ENCODE data around the gene TMEM212.
A peak's percentile ranks its signal among the peaks of the same experiment; 100 is the strongest.

Gene TMEM212

DNA sequence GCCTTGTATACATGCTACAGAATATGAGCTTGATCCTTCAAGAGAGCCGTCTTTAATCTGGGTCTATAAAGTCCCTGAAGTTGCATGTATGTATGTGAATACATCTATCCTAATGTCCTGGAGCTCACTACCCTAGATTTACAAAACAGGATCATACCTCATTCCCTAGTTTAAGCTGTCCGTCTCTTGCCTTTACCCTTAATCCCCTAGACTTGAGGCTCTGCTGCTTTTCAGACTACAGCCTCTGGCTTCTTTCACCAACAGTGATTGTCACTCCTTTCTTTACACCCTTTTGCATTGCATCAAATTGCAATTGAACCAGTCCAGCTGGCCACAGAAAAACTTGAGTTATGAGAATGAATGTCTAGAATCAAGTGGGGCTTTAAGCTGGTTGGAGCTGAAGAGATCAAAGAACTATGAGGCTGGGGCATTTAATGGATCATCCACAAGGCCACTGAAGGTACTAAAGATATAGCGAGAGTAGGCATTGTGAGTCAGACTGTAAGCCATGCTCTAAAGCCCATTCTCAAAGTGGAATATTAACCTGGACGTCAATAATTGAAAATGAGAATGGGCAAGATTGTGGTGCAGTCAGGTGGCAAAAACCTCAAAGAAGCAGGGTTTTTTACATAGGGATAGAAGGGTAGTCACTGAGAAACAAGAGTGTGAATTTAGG, 20.6 kb upstream of the TMEM212 start:
- Mint-ChIP-seq H3K36me3 (no peaks in the 10 kb centered on the region), H3K27ac (no peak overlapping the region), H3K9me3 (no peaks in the 10 kb centered on the region), H3K4me1 (no peaks in the 10 kb centered on the region), H3K4me3 (no peak overlapping the region), H3K27me3 (peaks cover 5 to 12% of the 10 kb centered on the region in 2 donors)
- no peak for ATAC-seq (replicated peaks)
- DNase-seq = no peak

DNA sequence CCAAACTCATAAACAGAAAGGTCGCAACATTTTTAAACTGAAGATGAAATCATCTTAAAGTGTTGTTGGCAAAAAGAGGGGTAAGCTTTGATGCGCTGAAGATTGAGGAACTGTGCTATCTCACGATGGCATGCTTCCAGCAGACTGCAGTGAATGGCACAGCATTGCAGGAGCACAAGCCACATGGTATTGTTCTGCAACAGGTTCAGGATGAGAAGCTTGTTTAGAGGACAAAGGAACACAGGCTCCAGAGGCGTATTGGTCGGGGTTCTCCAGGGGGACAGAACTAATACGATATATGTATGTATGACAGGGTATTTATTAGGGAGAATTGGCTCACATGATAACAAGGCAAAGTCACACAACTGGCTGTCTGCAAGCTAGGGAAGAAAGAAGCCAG, 19.0 kb upstream of the TMEM212 start:
- Mint-ChIP-seq H3K9me3 (no peaks in the 10 kb centered on the region), H3K4me3 (no peak overlapping the region), H3K27me3 (peaks cover 5 to 16% of the 10 kb centered on the region in 2 donors), H3K36me3 (no peaks in the 10 kb centered on the region), H3K27ac (no peak overlapping the region), H3K4me1 (no peaks in the 10 kb centered on the region)
- ATAC-seq (replicated peaks) (no peak), DNase-seq (no peak)

DNA sequence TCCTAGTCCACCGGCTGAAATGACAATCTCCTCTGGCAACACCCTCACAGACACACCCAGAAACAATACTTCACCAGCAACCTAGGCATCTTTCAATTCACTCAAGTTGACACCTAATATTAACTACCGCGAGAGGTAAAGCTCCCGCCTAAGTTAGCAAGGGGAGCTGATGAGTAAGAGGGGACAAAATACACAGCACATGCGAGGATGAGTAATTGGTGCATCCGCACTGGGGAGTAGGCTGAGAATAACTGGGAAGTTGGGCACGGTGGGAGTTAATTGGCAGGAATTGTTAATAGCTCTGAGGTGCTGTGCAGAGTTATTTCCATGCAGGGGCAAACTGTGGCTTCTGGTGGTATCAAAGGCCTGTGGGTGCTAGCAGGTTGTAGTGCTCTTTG, 18.3 kb upstream of the TMEM212 start:
- ATAC-seq (replicated peaks) = no peak
- Mint-ChIP-seq H3K36me3 (no peaks in the 10 kb centered on the region), H3K27me3 (peaks cover 5 to 16% of the 10 kb centered on the region in 2 donors), H3K4me3 (no peak overlapping the region), H3K27ac (no peak overlapping the region), H3K9me3 (no peaks in the 10 kb centered on the region), H3K4me1 (no peaks in the 10 kb centered on the region)
- DNase-seq = no peak

DNA sequence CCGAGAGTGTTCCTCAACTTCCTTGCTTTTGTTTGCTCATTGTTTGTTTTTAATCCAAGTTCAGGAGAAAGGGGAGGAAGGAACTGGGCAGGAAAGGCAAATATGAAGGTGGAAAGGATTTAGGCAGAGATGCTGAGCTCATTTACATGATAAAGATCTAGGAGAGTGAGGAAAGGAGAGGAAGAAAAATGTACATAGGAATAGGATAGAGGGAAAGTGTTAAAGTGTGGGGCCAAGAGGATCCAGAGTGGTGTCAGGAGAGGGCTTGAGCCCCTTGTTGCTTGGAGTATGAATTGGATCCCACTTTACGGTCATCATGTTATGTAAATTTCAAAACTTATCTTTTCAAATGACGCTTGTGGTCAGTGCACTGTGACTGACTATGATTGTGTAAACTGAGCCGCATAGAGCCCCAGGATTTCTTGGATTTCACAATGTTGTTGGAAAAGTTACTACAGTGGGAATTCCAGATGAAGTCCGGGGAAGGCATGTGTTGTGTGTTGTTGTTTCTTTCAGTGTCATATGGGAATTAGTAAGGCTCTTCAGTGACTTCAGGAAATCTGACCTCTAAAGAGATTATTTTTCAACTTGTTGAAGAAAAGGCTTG, 17.8 kb upstream of the TMEM212 start:
- Mint-ChIP-seq H3K4me1 (no peaks in the 10 kb centered on the region), H3K27ac (no peak overlapping the region), H3K4me3 (no peak overlapping the region), H3K36me3 (no peaks in the 10 kb centered on the region), H3K27me3 (peaks cover 5 to 16% of the 10 kb centered on the region in 2 donors), H3K9me3 (no peaks in the 10 kb centered on the region)
- DNase-seq (no peak), ATAC-seq (replicated peaks) (no peak)

DNA sequence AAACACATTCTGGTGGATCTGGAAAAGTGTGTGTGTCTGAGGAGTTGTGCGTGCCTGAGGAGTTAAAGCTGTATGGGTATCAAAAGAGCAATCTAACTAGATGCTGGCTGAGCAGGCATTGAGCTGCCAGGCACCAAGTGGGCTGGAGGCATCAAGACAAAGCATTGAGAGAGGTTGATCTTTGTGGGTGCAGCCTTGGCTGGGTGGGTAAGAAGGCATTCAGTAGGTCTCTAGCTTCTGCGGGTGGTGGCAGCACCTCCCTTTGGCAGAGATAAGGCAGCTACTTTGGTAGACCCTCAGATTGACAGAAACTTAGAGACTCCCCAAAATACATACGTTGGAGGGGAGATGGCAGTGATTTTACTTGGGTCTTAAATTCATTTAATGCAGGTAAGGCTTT, 15.8 kb upstream of the TMEM212 start:
- Mint-ChIP-seq H3K4me3 (no peak overlapping the region), H3K27me3 (peaks cover 10 to 16% of the 10 kb centered on the region in 2 donors), H3K9me3 (no peaks in the 10 kb centered on the region), H3K27ac (no peak overlapping the region), H3K36me3 (no peaks in the 10 kb centered on the region), H3K4me1 (no peaks in the 10 kb centered on the region)
- DNase-seq = no peak
- no peak for ATAC-seq (replicated peaks)

DNA sequence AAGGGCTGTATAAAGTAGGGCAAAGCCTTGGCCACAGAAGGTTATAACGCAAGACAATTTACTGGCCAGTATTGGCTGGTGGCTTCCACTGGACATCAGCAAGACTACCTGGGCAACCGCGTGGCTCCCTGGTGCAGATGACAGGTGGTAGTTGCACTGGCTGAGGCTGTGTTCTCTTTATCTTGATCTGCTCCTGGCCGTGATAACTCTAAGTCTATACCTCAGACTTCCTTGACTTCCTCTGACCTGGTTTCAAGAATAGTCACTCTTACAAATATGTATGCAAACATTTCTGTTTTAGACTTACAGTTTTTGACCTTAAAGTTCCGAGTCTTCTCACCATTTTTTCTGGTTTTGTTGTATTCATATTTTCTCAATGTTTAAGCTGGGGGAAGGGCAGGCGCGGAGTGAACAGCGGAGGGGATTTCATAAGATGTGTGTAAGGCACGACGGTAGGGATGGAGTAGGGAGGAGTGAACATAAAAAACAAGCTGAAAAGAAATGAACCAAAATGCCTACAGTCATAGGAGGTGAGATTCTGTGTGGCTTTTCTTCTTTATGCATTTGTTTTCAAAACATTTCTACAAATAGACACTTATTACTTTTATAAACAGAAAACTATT, 15.2 kb upstream of the TMEM212 start:
- Mint-ChIP-seq H3K36me3 (no peaks in the 10 kb centered on the region), H3K27me3 (peaks cover 10 to 16% of the 10 kb centered on the region in 2 donors), H3K4me3 (no peak overlapping the region), H3K9me3 (no peaks in the 10 kb centered on the region), H3K27ac (no peak overlapping the region), H3K4me1 (no peaks in the 10 kb centered on the region)
- DNase-seq (no peak), ATAC-seq (replicated peaks) (no peak)

DNA sequence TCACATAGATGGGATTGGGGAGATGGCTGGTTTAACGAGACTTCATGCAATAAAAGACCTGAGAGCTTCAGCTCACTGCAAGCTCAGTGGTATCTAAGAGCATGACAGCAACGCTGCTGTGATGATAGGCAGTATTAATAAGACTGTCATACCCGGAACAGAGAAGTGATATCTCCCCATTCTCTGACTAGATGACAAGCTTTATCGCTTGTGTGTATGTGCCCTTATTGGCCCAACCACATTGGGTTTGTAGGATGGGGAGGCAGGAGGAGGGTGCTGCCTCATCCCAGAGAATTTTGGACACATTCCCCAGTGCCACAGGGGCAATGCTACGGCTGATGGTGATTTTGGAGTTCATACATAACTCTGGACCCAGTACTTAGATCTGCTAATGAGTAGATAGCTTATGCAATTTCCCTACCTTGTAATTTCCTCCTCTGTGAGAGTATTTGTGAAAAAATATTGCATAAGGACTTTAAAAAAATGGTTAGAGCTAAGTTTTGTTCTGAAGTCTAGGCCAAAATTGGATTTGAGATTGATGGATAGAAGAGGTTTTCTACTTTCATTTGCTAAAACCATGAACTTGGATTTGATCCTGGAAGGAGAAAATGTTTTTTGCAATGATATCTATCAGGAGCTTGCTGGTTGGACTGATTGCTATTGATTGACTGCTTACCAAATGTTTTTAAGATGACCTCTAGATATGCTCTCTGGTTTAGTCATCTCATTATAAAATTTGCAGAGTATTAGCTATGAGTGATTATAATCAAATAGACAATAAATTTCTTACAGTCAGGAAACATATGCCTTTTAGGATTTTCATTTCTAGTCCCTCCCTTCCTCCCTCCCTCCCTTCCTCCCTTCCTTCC, 14.0 kb upstream of the TMEM212 start:
- Mint-ChIP-seq H3K4me3 (no peak overlapping the region), H3K4me1 (no peaks in the 10 kb centered on the region), H3K9me3 (no peaks in the 10 kb centered on the region), H3K27ac (no peak overlapping the region), H3K36me3 (no peaks in the 10 kb centered on the region), H3K27me3 (peaks cover 10 to 16% of the 10 kb centered on the region in 2 donors)
- DNase-seq = no peak
- ATAC-seq (replicated peaks) = no peak

DNA sequence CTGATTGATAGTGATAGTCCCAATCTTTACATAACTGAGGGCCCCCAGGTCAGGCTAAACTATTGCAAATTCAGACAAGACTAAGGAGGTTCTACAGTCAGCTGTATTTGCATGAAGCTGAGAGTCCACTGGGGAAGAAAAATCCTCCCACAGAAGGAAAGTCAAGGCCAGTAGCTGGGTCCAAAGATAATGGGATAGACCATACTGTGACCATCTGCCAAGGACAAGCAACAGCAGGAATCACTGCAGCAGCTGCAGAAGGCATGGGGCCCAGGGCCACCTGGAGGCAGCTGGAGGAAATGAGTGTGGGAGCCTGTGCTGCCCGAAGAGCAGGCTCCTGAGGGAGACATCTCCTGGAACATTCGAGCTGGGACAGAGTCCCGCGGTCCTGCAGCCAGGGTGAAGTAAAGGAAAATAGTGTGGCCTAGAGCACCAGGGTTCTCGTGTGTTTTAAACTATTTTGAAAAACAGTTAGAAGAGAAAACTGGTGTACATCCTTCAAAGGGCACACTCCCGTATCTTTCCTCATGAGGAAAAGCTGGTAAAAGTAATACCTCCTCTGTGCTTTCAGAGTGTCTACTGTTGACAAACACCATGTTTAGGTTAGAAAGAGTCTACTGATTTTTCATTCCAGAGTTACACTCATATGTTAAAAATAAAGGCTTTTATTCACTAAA, 13.2 kb upstream of the TMEM212 start:
- H3K27me3 Mint-ChIP-seq = peaks cover 10 to 15% of the 10 kb centered on the region in 2 donors
- H3K4me1 Mint-ChIP-seq = no peaks in the 10 kb centered on the region
- no peak overlapping the region for H3K27ac Mint-ChIP-seq
- no peaks in the 10 kb centered on the region for H3K36me3 Mint-ChIP-seq
- no peak for DNase-seq
- H3K4me3 Mint-ChIP-seq = no peak overlapping the region
- H3K9me3 Mint-ChIP-seq = no peaks in the 10 kb centered on the region
- ATAC-seq (replicated peaks) = peak in 1 of 2 donors; percentile 38

DNA sequence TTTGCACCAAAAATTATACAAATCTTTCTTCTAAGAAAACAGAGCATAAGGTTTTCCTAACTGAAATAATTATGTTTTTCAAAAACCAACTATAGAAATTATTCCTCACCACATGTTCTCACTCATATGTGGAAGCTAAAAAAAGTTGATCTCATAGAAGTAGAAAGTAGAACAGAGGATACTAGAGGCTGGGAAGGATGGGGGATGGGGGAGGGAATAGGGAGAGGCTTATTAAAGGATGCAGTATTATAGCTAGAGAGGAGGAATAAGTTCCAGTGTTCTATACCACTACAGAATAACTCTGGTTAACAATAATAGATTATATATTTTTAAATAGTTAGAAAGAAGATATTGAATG, 12.7 kb upstream of the TMEM212 start:
- DNase-seq (no peak), ATAC-seq (replicated peaks) (no peak)
- peaks cover 10 to 12% of the 10 kb centered on the region in 2 donors for H3K27me3 Mint-ChIP-seq
- H3K4me3 Mint-ChIP-seq = no peak overlapping the region
- H3K27ac Mint-ChIP-seq = no peak overlapping the region
- no peaks in the 10 kb centered on the region for H3K4me1 Mint-ChIP-seq
- no peaks in the 10 kb centered on the region for H3K36me3 Mint-ChIP-seq
- no peaks in the 10 kb centered on the region for H3K9me3 Mint-ChIP-seq

DNA sequence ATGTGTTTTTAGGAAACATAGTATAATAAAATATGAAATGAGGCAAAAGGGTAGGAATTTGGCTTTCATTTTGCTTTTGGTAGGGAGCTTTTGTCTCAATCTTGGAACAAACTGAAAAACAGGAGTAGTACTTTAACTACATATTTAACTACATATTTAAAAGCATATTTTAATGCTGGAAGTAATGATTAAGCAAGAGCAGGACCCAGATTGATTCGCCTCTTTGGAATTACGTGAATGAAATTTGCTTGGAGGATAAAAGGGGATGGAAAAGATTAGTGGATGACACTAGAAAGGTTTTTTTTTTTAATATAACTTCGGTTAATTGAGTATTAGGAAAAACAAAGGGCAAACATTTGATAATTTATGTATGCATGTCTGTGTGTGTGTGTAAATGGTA, 11.2 kb upstream of the TMEM212 start:
- Mint-ChIP-seq H3K27me3 (peaks cover 5 to 12% of the 10 kb centered on the region in 2 donors), H3K36me3 (no peaks in the 10 kb centered on the region), H3K4me3 (no peak overlapping the region), H3K27ac (no peak overlapping the region), H3K4me1 (no peaks in the 10 kb centered on the region), H3K9me3 (no peaks in the 10 kb centered on the region)
- DNase-seq (no peak), ATAC-seq (replicated peaks) (no peak)

DNA sequence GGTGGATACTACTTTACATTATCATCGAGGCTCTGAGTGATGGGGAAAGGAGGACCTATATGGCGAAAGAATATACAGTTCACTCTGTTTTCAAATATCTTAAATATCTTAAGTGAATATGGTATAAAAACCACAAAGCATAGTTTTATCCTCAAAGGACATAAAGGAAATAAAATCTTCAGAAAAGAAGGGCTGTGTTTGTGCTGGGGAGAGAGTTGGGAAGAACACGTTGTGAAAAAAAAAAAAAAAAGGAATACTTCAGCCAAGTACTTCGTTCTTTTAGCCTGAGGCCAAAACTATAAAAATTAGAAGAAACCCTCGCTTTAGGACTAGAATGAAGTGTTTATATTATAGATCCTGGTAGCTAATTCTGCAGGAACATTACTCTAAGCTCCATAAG, 10.2 kb upstream of the TMEM212 start:
- Mint-ChIP-seq H3K36me3 (no peaks in the 10 kb centered on the region), H3K27ac (no peak overlapping the region), H3K9me3 (no peaks in the 10 kb centered on the region), H3K4me1 (peaks cover 0 to 1% of the 10 kb centered on the region in 2 donors), H3K4me3 (no peak overlapping the region), H3K27me3 (peaks cover 6% of the 10 kb centered on the region in 2 donors)
- ATAC-seq (replicated peaks) (no peak), DNase-seq (no peak)

DNA sequence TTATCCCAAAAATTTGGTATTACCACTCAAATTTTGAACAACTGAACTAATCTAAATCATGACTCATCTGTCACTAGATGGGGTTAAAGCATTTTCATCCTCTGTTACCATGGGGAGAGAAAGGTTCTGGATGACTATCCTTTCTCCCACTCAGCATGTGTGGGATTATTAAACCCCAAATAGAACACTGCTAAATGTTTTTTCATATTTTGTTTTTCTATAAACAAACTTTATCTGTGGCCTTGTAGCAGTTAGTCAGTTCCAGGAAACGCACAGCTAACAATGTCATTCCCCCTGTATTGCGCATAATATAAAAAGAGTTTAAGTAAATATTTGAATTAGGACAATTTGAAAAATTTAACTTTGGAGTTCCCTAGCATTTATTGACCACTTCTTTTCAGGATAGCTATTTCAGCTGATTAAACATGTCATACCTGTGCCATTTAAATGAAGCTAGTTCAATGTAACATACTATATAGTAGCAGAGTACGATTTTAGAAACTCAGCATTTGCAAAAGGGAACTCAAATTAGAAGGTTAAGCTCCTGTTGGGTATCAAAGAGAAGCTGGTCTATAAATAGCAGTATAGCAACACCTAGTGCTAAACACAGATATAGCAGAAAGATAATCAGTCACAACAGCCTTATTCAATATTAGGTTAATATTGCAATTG, 9.2 kb upstream of the TMEM212 start:
- Mint-ChIP-seq H3K36me3 (no peaks in the 10 kb centered on the region), H3K27ac (no peak overlapping the region), H3K9me3 (no peaks in the 10 kb centered on the region), H3K4me3 (no peak overlapping the region), H3K27me3 (peaks cover 9 to 11% of the 10 kb centered on the region in 2 donors), H3K4me1 (peaks cover 3 to 7% of the 10 kb centered on the region in 2 donors)
- no peak for DNase-seq
- peak; percentile 41 to 60 for ATAC-seq (replicated peaks)

DNA sequence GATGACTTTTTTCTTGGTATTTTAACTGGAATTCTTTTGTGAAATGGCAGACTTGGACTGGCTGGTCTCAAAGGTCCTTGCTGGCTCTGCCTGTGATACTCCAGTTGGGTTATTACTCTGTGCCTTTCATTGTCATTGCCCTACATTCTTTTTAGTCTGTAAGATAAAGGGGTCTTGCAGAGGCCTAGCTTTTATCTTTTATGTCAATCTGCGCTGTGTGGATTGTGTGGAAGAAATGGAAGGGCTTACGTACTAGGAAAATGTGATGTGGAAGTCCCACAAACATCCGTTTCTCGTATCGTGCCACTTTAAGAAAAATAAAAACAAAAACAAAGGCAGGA, 8.7 kb upstream of the TMEM212 start:
- Mint-ChIP-seq H3K36me3 (no peaks in the 10 kb centered on the region), H3K4me3 (no peak overlapping the region), H3K27me3 (peaks cover 9 to 11% of the 10 kb centered on the region in 2 donors), H3K9me3 (no peaks in the 10 kb centered on the region), H3K27ac (no peak overlapping the region), H3K4me1 (peaks cover 3 to 7% of the 10 kb centered on the region in 2 donors)
- no peak for ATAC-seq (replicated peaks)
- no peak for DNase-seq

DNA sequence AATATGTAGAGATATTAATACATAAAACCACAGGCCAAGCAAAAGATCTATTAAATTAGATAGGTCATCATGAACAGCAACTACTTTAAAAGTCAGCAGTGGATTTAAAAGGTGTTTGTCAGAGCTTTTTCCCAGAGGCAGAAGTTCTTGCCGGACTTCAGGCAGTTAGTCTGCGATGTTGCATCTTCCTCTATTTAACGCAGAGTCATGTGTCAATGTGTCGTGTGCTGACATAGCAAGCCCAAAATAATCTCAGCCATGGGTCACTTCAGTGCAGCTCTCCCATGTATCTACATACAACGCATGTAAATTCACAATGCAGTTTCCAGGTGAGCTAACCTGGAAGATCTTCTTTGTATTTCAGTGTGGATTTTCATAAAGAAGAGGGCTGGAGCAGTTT, 8.0 kb upstream of the TMEM212 start:
- no peak overlapping the region for H3K27ac Mint-ChIP-seq
- peaks cover 3 to 7% of the 10 kb centered on the region in 2 donors for H3K4me1 Mint-ChIP-seq
- H3K4me3 Mint-ChIP-seq = no peak overlapping the region
- no peaks in the 10 kb centered on the region for H3K9me3 Mint-ChIP-seq
- ATAC-seq (replicated peaks) (no peak), DNase-seq (no peak)
- H3K27me3 Mint-ChIP-seq = peaks cover 9 to 11% of the 10 kb centered on the region in 2 donors
- no peaks in the 10 kb centered on the region for H3K36me3 Mint-ChIP-seq
